DND-41 (cell line): ENCODE measurements around the gene GIPC2.

Source experiments
- ATAC-seq: fragments of 200-7000 bp; cut with Tn5 transposase; 3 replicates; pipeline ENCODE4 v1.9.1; 2021; ENCODE audit warnings: low read depth; ENCODE audit not compliant: insufficient read depth
- DNase-seq: peaks from one replicate; pipeline ENCODE4 v3.0.0-alpha.2; 2020
- H2AFZ ChIP-seq: 2 replicates; pipeline ENCODE4 v1.6.0; 2012; ENCODE audit warnings: low read depth, low read length
- H3K27ac ChIP-seq: 2 replicates; pipeline ENCODE4 v1.5.1; 2012; ENCODE audit warnings: low read length, inconsistent platforms
- H3K27me3 ChIP-seq: fragments of 200-600 bp; sonication (generic); 2 replicates; pipeline ENCODE4 v1.6.0; 2012; ENCODE audit warnings: low read length, mild to moderate bottlenecking, inconsistent platforms; ENCODE audit not compliant: insufficient read depth, poor library complexity
- H3K36me3 ChIP-seq: 2 replicates; pipeline ENCODE4 v1.5.1; 2012; ENCODE audit warnings: low read length, inconsistent platforms; ENCODE audit not compliant: insufficient read depth
- H3K4me1 ChIP-seq: 2 replicates; pipeline ENCODE4 v1.5.1; 2012; ENCODE audit warnings: mild to moderate bottlenecking, low read length; ENCODE audit not compliant: insufficient read depth
- H3K4me2 ChIP-seq: 2 replicates; pipeline ENCODE4 v1.6.0; 2012; ENCODE audit warnings: mild to moderate bottlenecking, moderate library complexity, low read length, inconsistent platforms; ENCODE audit not compliant: insufficient read depth
- H3K4me3 ChIP-seq, 2 experiments: fragments of 200-600 bp in 1 of 2; shearing (Covaris generic) in 1 of 2; 2 replicates each; pipeline ENCODE4 v1.5.1; 2012 to 2016; ENCODE audit warnings: inconsistent platforms in 2 of 2, low read length in 2 of 2, mild to moderate bottlenecking in 2 of 2, low read depth in 1 of 2, moderate library complexity in 1 of 2
- H3K79me2 ChIP-seq: 2 replicates; pipeline ENCODE4 v1.6.0; 2012; ENCODE audit warnings: low read length, inconsistent platforms; ENCODE audit not compliant: insufficient read depth
- H3K9ac ChIP-seq: 2 replicates; pipeline ENCODE4 v1.6.0; 2012; ENCODE audit warnings: low read depth, mild to moderate bottlenecking, inconsistent platforms, low read length, moderate library complexity
- H3K9me3 ChIP-seq: 2 replicates; pipeline ENCODE4 v1.5.1; 2012; ENCODE audit warnings: low read length, moderate library complexity, mild to moderate bottlenecking, inconsistent platforms; ENCODE audit not compliant: insufficient read depth, severe bottlenecking
- H4K20me1 ChIP-seq: 2 replicates; pipeline ENCODE4 v1.6.0; 2012; ENCODE audit warnings: low read length; ENCODE audit not compliant: insufficient read depth
- EZH2 ChIP-seq: IDR thresholded peaks from 3 replicates; pipeline ENCODE4 v1.6.1; 2012; ENCODE audit warnings: borderline replicate concordance, low read depth, mild to moderate bottlenecking, moderate library complexity, low read length, inconsistent platforms; ENCODE audit not compliant: severe bottlenecking
- TF ChIP-seq, protein P1 (sequence below): IDR thresholded peaks from 2 replicates; pipeline ENCODE4 v1.5.1; 2012; ENCODE audit warnings: borderline replicate concordance, low read length, moderate library complexity, mild to moderate bottlenecking; ENCODE audit not compliant: poor library complexity, severe bottlenecking; ENCODE audit errors: extremely low read depth

Gene GIPC2

GRCh38 chr1:78092643-78093042 lies 46.9 kb downstream of the GIPC2 start:
- Histone ChIP-seq H3K9ac (no peak overlapping the region), H4K20me1 (no peaks in the 10 kb centered on the region), H2AFZ (no peak overlapping the region), H3K4me1 (no peaks in the 10 kb centered on the region), H3K4me3 (no peak overlapping the region), H3K79me2 (no peaks in the 10 kb centered on the region), H3K27me3 (peaks cover 8% of the 10 kb centered on the region), H3K4me2 (no peak overlapping the region), H3K36me3 (no peaks in the 10 kb centered on the region), H3K9me3 (no peaks in the 10 kb centered on the region), H3K27ac (no peak overlapping the region)
- TF ChIP-seq EZH2: no peak
- TF ChIP-seq, protein P1, sequence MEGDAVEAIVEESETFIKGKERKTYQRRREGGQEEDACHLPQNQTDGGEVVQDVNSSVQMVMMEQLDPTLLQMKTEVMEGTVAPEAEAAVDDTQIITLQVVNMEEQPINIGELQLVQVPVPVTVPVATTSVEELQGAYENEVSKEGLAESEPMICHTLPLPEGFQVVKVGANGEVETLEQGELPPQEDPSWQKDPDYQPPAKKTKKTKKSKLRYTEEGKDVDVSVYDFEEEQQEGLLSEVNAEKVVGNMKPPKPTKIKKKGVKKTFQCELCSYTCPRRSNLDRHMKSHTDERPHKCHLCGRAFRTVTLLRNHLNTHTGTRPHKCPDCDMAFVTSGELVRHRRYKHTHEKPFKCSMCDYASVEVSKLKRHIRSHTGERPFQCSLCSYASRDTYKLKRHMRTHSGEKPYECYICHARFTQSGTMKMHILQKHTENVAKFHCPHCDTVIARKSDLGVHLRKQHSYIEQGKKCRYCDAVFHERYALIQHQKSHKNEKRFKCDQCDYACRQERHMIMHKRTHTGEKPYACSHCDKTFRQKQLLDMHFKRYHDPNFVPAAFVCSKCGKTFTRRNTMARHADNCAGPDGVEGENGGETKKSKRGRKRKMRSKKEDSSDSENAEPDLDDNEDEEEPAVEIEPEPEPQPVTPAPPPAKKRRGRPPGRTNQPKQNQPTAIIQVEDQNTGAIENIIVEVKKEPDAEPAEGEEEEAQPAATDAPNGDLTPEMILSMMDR: no peak
- DNase-seq (no peak), ATAC-seq (no peak)

DNA sequence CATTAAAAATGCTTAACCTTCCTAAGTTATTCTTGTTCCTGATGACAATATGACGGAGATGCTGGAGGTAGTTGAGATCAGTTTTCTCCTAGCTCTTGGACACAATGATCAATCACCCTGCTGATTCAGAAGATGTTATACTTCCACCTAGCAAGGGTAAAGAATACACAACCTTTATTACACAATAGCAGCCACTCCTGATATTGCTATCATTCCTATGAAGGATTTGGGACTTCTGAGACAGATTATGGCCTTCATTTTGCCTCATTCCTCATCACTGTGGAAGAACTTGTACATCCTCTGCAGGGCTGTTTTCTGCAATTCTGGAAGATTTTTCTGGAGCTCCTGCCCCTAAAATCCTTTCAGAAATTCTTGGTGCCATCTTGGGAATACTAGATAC lies 47.8 kb downstream of the GIPC2 start:
- no peak overlapping the region for H2AFZ ChIP-seq
- H3K79me2 ChIP-seq: no peaks in the 10 kb centered on the region
- no peaks in the 10 kb centered on the region for H3K9me3 ChIP-seq
- no peaks in the 10 kb centered on the region for H4K20me1 ChIP-seq
- no peak overlapping the region for H3K9ac ChIP-seq
- no peaks in the 10 kb centered on the region for H3K4me1 ChIP-seq
- no peaks in the 10 kb centered on the region for H3K36me3 ChIP-seq
- ATAC-seq: no peak
- TF ChIP-seq EZH2: no peak
- TF ChIP-seq, protein P1: no peak
- no peak overlapping the region for H3K4me3 ChIP-seq
- H3K4me2 ChIP-seq: no peak overlapping the region
- no peak for DNase-seq
- H3K27me3 ChIP-seq: peaks cover 8% of the 10 kb centered on the region
- H3K27ac ChIP-seq: no peak overlapping the region

DNA sequence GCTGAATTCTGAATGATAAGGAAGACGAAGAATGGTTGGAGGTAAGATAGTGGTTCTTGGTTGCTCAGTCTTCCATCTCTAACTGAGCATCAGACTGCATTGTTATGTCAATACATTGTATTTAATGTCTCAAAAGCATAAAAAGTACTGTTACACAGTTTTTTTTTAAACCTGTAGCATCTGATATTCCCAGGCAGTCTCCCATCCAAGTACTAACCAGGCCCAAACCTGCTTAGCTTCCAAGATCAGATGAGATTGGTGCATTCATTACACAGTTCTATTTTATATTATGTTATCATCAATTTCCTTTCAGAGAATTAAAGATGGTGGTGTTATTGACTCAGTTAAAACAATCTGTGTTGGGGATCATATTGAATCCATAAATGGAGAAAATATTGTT lies 48.9 kb downstream of the GIPC2 start:
- H3K9ac ChIP-seq: no peak overlapping the region
- no peak for ATAC-seq
- no peak overlapping the region for H3K4me3 ChIP-seq

More for the DNA sequence above, 48.9 kb downstream of the GIPC2 start:
- Histone ChIP-seq H2AFZ (no peak overlapping the region), H3K36me3 (no peaks in the 10 kb centered on the region), H3K27me3 (peaks cover 8% of the 10 kb centered on the region), H4K20me1 (no peaks in the 10 kb centered on the region), H3K4me1 (no peaks in the 10 kb centered on the region), H3K79me2 (no peaks in the 10 kb centered on the region), H3K9me3 (no peaks in the 10 kb centered on the region), H3K4me2 (no peak overlapping the region), H3K27ac (no peak overlapping the region)
- TF ChIP-seq, protein P1: no peak
- no peak for DNase-seq
